ENCODE results near the gene MFN1.
A peak's percentile ranks its signal among the peaks of the same experiment; 100 is the strongest.

MFN1 gene

GRCh38 chr3:179347345-179348194, at the start of gene MFN1:
MFN1 (plus strand) TSS chr3:179347709; CDS start chr3:179348852, 1,143 bp downstream.
- Histone ChIP-seq H3K4me1 (ENCODE audit: low read length) (peaks cover 8% of the 10 kb centered on the region), H3K36me3 (replicated peaks; ENCODE audit: insufficient read depth, low read length) (no peaks in the 10 kb centered on the region; the same call in 1 of the 2 replicates), H3K9me3 (replicated peaks; ENCODE audit: insufficient read depth, low read length) (no peaks in the 10 kb centered on the region), H3K4me2 (ENCODE audit: low read depth, low read length) (peak within 1 kb of the TSS; percentile 75), H3K27ac (ENCODE audit: low read length) (peak within 1 kb of the TSS; percentile 51; the same call in 1 of the 2 replicates), H3K27me3 (replicated peaks; ENCODE audit: insufficient read depth, low read length) (no peaks in the 10 kb centered on the region), H3K9ac (ENCODE audit: low read length) (peak within 1 kb of the TSS; percentile 65), H3F3A (ENCODE audit: insufficient read depth, low read length) (peaks cover 8% of the 10 kb centered on the region; the same call in 1 of the 2 replicates), H2AFZ (ENCODE audit: low read length) (peak within 1 kb of the TSS; percentile 95), H3K4me3 (ENCODE audit: low read length) (peak within 1 kb of the TSS; percentile 89), H3K79me2 (ENCODE audit: low read length) (peaks cover 40% of the 10 kb centered on the region), H4K20me1 (ENCODE audit: insufficient read depth, low read length) (no peaks in the 10 kb centered on the region), H3K9me2 (replicated peaks; ENCODE audit: insufficient read depth, low read length) (no peaks in the 10 kb centered on the region)
- no peak for TF ChIP-seq EZH2 (optimal IDR thresholded peaks at IDR 0.05; ENCODE audit: low read depth, low read length)
- TF ChIP-seq EZH2phosphoT487 (IDR thresholded peaks at IDR 0.05; ENCODE audit: low read length): no peak
- TF ChIP-seq CTCF (IDR thresholded peaks at IDR 0.05; ENCODE audit: low read length): no peak
- peak; percentile 97 for DNase-seq

- no peaks in the 10 kb centered on the region for H3K79me2 ChIP-seq (ENCODE audit: low read length)
- no peaks in the 10 kb centered on the region for H3K27me3 ChIP-seq (replicated peaks; ENCODE audit: insufficient read depth, low read length)
- H3K4me3 ChIP-seq (ENCODE audit: low read length): no peak overlapping the region
- no peaks in the 10 kb centered on the region for H3K9me2 ChIP-seq (replicated peaks; ENCODE audit: insufficient read depth, low read length)
- no peak overlapping the region for H2AFZ ChIP-seq (ENCODE audit: low read length)
- no peaks in the 10 kb centered on the region for H4K20me1 ChIP-seq (ENCODE audit: insufficient read depth, low read length)
- H3F3A ChIP-seq (ENCODE audit: insufficient read depth, low read length): no peaks in the 10 kb centered on the region
- H3K27ac ChIP-seq (ENCODE audit: low read length): no peak overlapping the region
- H3K9ac ChIP-seq (ENCODE audit: low read length): no peak overlapping the region
- no peaks in the 10 kb centered on the region for H3K36me3 ChIP-seq (replicated peaks; ENCODE audit: insufficient read depth, low read length)
- TF ChIP-seq EZH2phosphoT487 (IDR thresholded peaks at IDR 0.05; ENCODE audit: low read length) (no peak), CTCF (IDR thresholded peaks at IDR 0.05; ENCODE audit: low read length) (no peak), EZH2 (optimal IDR thresholded peaks at IDR 0.05; ENCODE audit: low read depth, low read length) (no peak)
- H3K9me3 ChIP-seq (replicated peaks; ENCODE audit: insufficient read depth, low read length): no peaks in the 10 kb centered on the region
- H3K4me1 ChIP-seq (ENCODE audit: low read length): no peaks in the 10 kb centered on the region
- no peak overlapping the region for H3K4me2 ChIP-seq (ENCODE audit: low read depth, low read length)
- no peak for DNase-seq
Measured at GRCh38 chr3:179297971-179298725, 49.4 kb upstream of the MFN1 start.

GRCh38 chr3:179299316-179299715, 48.2 kb upstream of the MFN1 start:
- H3K36me3 ChIP-seq (replicated peaks; ENCODE audit: insufficient read depth, low read length): no peaks in the 10 kb centered on the region
- no peaks in the 10 kb centered on the region for H3K79me2 ChIP-seq (ENCODE audit: low read length)
- H2AFZ ChIP-seq (ENCODE audit: low read length): no peak overlapping the region
- no peaks in the 10 kb centered on the region for H4K20me1 ChIP-seq (ENCODE audit: insufficient read depth, low read length)
- no peaks in the 10 kb centered on the region for H3K4me1 ChIP-seq (ENCODE audit: low read length)
- DNase-seq: no peak
- H3K9me2 ChIP-seq (replicated peaks; ENCODE audit: insufficient read depth, low read length): no peaks in the 10 kb centered on the region
- H3K9ac ChIP-seq (ENCODE audit: low read length): no peak overlapping the region
- H3K4me2 ChIP-seq (ENCODE audit: low read depth, low read length): no peak overlapping the region
- H3K9me3 ChIP-seq (replicated peaks; ENCODE audit: insufficient read depth, low read length): no peaks in the 10 kb centered on the region
- H3K27ac ChIP-seq (ENCODE audit: low read length): no peak overlapping the region
- no peaks in the 10 kb centered on the region for H3K27me3 ChIP-seq (replicated peaks; ENCODE audit: insufficient read depth, low read length)
- TF ChIP-seq CTCF (IDR thresholded peaks at IDR 0.05; ENCODE audit: low read length) (no peak), EZH2phosphoT487 (IDR thresholded peaks at IDR 0.05; ENCODE audit: low read length) (no peak), EZH2 (optimal IDR thresholded peaks at IDR 0.05; ENCODE audit: low read depth, low read length) (no peak)
- no peaks in the 10 kb centered on the region for H3F3A ChIP-seq (ENCODE audit: insufficient read depth, low read length)
- H3K4me3 ChIP-seq (ENCODE audit: low read length): no peak overlapping the region
